ENCODE results near the gene SPTBN1. TPM values are rescaled to one million over a fixed set of nuclear protein-coding genes. Genes with fewer than 3 reads are reported as not detected.

SPTBN1 gene
- total and polyA plus RNA-seq, 2 of the 4 experiments (the other 2 are of a cell fraction) = 49.1 to 241 TPM

DNA sequence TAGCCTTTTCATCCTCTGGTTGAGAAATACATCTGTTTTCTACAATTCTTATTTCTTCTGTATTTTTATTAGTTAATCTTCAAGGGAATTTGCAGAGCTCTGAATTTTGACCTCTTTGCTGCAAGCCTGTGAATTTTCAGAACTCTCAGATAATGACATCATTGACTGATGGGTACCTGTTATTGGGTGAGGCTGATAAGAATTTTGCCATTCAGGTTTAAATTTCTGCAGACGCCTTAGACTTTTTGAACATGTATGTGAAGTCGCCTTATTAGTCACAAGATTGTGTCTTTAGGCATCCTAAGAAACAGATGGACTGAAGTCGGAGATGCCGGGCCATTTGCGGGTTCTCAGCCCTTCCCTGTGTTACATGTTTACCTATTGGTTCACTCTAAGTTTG, 82.4 kb downstream of the SPTBN1 start:
- no peak overlapping the region for H2AK5ac ChIP-seq (ENCODE audit: low read depth, low read length)
- peaks cover 14% of the 10 kb centered on the region for H3K9me1 ChIP-seq (ENCODE audit: insufficient read depth, low read length)
- ChIA-PET CTCF (no interaction called here), POLR2A (ENCODE audit: unreplicated experiment) (no interaction called here)
- no peak overlapping the region for H4K5ac ChIP-seq (ENCODE audit: low read depth, low read length)
- H3K4me2 ChIP-seq (ENCODE audit: low read depth, low read length) = no peak overlapping the region
- H2AFZ ChIP-seq (replicated peaks; ENCODE audit: low read length, poor library complexity) = no peak overlapping the region
- no peak overlapping the region for H3K14ac ChIP-seq (replicated peaks; ENCODE audit: low read depth, low read length)
- H2AK9ac ChIP-seq (replicated peaks; ENCODE audit: low read depth, low read length, poor library complexity) = no peak overlapping the region
- BruUV-seq (replicated peaks) = no TSS peak
- no peak overlapping the region for H3K9ac ChIP-seq (ENCODE audit: low read depth, low read length)
- TF ChIP-seq CEBPB (IDR thresholded peaks at IDR 0.05; ENCODE audit: low read depth, low read length) = no peak
- TF ChIP-seq, protein P1, sequence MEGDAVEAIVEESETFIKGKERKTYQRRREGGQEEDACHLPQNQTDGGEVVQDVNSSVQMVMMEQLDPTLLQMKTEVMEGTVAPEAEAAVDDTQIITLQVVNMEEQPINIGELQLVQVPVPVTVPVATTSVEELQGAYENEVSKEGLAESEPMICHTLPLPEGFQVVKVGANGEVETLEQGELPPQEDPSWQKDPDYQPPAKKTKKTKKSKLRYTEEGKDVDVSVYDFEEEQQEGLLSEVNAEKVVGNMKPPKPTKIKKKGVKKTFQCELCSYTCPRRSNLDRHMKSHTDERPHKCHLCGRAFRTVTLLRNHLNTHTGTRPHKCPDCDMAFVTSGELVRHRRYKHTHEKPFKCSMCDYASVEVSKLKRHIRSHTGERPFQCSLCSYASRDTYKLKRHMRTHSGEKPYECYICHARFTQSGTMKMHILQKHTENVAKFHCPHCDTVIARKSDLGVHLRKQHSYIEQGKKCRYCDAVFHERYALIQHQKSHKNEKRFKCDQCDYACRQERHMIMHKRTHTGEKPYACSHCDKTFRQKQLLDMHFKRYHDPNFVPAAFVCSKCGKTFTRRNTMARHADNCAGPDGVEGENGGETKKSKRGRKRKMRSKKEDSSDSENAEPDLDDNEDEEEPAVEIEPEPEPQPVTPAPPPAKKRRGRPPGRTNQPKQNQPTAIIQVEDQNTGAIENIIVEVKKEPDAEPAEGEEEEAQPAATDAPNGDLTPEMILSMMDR (conservative IDR thresholded peaks at IDR 0.05; ENCODE audit: low read depth, low read length) = no peak
- TF ChIP-seq USF2 (IDR thresholded peaks at IDR 0.05; ENCODE audit: low read depth, low read length) = no peak
- TF ChIP-seq MAZ (IDR thresholded peaks at IDR 0.05; ENCODE audit: borderline replicate concordance, low read depth, low read length) = no peak
- TF ChIP-seq POLR2A (IDR thresholded peaks at IDR 0.05; ENCODE audit: low read depth, low read length) = no peak
- TF ChIP-seq MXI1 (IDR thresholded peaks at IDR 0.05; ENCODE audit: borderline replicate concordance, low read depth, low read length) = no peak
- TF ChIP-seq ELK1 (IDR thresholded peaks at IDR 0.05; ENCODE audit: borderline replicate concordance, low read depth, low read length) = no peak
- TF ChIP-seq MAFK (IDR thresholded peaks at IDR 0.05; ENCODE audit: low read depth, low read length) = no peak
- no peak for TF ChIP-seq BHLHE40 (IDR thresholded peaks at IDR 0.05; ENCODE audit: low read depth, low read length)
- no peak for TF ChIP-seq FOS (IDR thresholded peaks at IDR 0.05; ENCODE audit: low read depth, low read length)
- no peak for TF ChIP-seq RAD21 (IDR thresholded peaks at IDR 0.05; ENCODE audit: low read length)
- TF ChIP-seq NFE2L2 (IDR thresholded peaks at IDR 0.05; ENCODE audit: low read depth, low read length) = no peak
- no peak for TF ChIP-seq CHD1 (IDR thresholded peaks at IDR 0.05; ENCODE audit: low read depth, low read length)
- no peak for TF ChIP-seq SMC3 (IDR thresholded peaks at IDR 0.05; ENCODE audit: low read depth, low read length)
- TF ChIP-seq RFX5 (IDR thresholded peaks at IDR 0.05; ENCODE audit: low read depth, low read length) = no peak
- TF ChIP-seq RCOR1 (IDR thresholded peaks at IDR 0.05; ENCODE audit: insufficient replicate concordance, low read length) = no peak
- no peak overlapping the region for H2BK20ac ChIP-seq (ENCODE audit: low read depth, low read length)
- no peak overlapping the region for H3K23ac ChIP-seq (ENCODE audit: low read depth, low read length)
- 100% methylated on average over 1 of the region's 5 CpGs; no CpG with 5 or more reads in 1 of the 2 experiments for WGBS, 2 experiments (ENCODE audit: extremely low coverage in 2 of 2, insufficient read length in 1 of 2)
- no peaks in the 10 kb centered on the region for H3K27me3 ChIP-seq (ENCODE audit: control insufficient read depth, insufficient read depth, low read length)
- H3K4ac ChIP-seq (ENCODE audit: low read depth, low read length) = no peak overlapping the region
- intact Hi-C loops (cut with micrococcal nuclease) (no loop called here), in situ Hi-C loops (cut with MboI; ENCODE audit: low sequenced_read_pairs) (no loop called here), dilution Hi-C loops (cut with HindIII; ENCODE audit: low sequenced_read_pairs, unreplicated experiment) (no loop called here)
- H2BK15ac ChIP-seq (ENCODE audit: low read depth, low read length) = no peak overlapping the region
- H3K79me1 ChIP-seq (ENCODE audit: low read depth in 1 of 2, low read length in 2 of 2) = peaks cover 59 to 80% of the 10 kb centered on the region in 2 experiments
- no peak overlapping the region for H3K27ac ChIP-seq (ENCODE audit: insufficient read depth, low read length)
- no peak overlapping the region for H3K56ac ChIP-seq (ENCODE audit: extremely low read depth, insufficient read depth, low read length)
- H4K91ac ChIP-seq (ENCODE audit: insufficient read depth, low read depth, low read length) = no peak overlapping the region
- ATAC-seq (ENCODE audit: low read depth) (no peak), DNase-seq (no peak)
- H2BK120ac ChIP-seq (ENCODE audit: low read depth, low read length) = no peak overlapping the region
- no peak overlapping the region for H2BK5ac ChIP-seq (ENCODE audit: low read depth, low read length, poor library complexity, severe bottlenecking)
- H3K4me3 ChIP-seq (ENCODE audit: insufficient read depth, low read depth, low read length) = no peak overlapping the region
- no peaks in the 10 kb centered on the region for H3K9me3 ChIP-seq (ENCODE audit: control insufficient read depth, insufficient read depth, low read length)
- 0 out of 2 replicates have a peak, but pooled peaks cover 2% of the 10 kb centered on the region for H3K4me1 ChIP-seq (ENCODE audit: control insufficient read depth, insufficient read depth, low read length)
- 0 out of 2 replicates have a peak, but pooled peaks cover 2% of the 10 kb centered on the region for H3K36me3 ChIP-seq (ENCODE audit: control insufficient read depth, insufficient read depth, low read length)
- H4K8ac ChIP-seq (ENCODE audit: low read depth in 2 of 2, low read length in 2 of 2) = no peak overlapping the region
- peaks cover 29% of the 10 kb centered on the region; the same call in 1 of the 2 replicates for H4K20me1 ChIP-seq (ENCODE audit: insufficient read depth, low read length)
- no peak overlapping the region for H3K18ac ChIP-seq (ENCODE audit: low read depth, low read length)

Measured in IMR-90 (cell line).